Caco-2 (cell line): ENCODE measurements around the gene TBL1X. TPM values are rescaled to one million over a fixed set of nuclear protein-coding genes. Genes with fewer than 3 reads are reported as not detected.

ENCODE experiments used
- BruUV-seq: library from RNA; stranded (reverse); fragments of 400-500 nt; replicated peaks from 2 replicates; lab custom pipeline; 2021; lab: Mats Ljungman, UMichigan
- CTCF ChIA-PET: fragments of 300-600 bp; sonication (Branson Sonifier 250); formaldehyde crosslinking; loops from one replicate; lab custom pipeline; 2022; ENCODE audit warnings: antibody characterized with exemption; lab: Charles Lee
- POLR2A ChIA-PET: fragments of 300-600 bp; sonication (Branson Sonifier 250); formaldehyde crosslinking; loops from one replicate; lab custom pipeline; 2022; ENCODE audit warnings: antibody characterized with exemption; lab: Charles Lee
- DNase-seq, 2 experiments: peaks; one replicate each; pipeline versions ENCODE4 v3.0.0 to v3.0.0-alpha.2; 2020 to 2022
- H3K27me3 ChIP-seq: replicated peaks from 2 replicates; pipeline ENCODE4 v1.6.0; 2011; ENCODE audit warnings: low read length; ENCODE audit not compliant: control insufficient read depth, insufficient read depth
- H3K36me3 ChIP-seq: 2 replicates; pipeline ENCODE4 v1.5.1; 2011; ENCODE audit warnings: low read length; ENCODE audit not compliant: control insufficient read depth, insufficient read depth
- H3K4me1 ChIP-seq: fragments of 250-450 bp; sonication (Bioruptor Pico); 2 replicates; pipeline ENCODE4 v1.5.1; 2020; ENCODE audit warnings: mild to moderate bottlenecking
- H3K4me3 ChIP-seq: 2 replicates; pipeline ENCODE4 v1.5.1; 2011; ENCODE audit warnings: low read depth, mild to moderate bottlenecking, control low read depth, low read length
- H3K9me3 ChIP-seq: fragments of 250-450 bp; sonication (Bioruptor Pico); 2 replicates; pipeline ENCODE4 v1.5.1; 2020; ENCODE audit warnings: mild to moderate bottlenecking, moderate library complexity
- H3K27ac Mint-ChIP-seq: one replicate; pipeline ENCODE4 v1.8.0; 2022; ENCODE audit warnings: mixed read lengths; ENCODE audit not compliant: unreplicated experiment
- H3K27me3 Mint-ChIP-seq: one replicate; pipeline ENCODE4 v1.8.0; 2022; ENCODE audit warnings: mixed read lengths; ENCODE audit not compliant: insufficient read depth, unreplicated experiment
- H3K36me3 Mint-ChIP-seq: one replicate; pipeline ENCODE4 v1.8.0; 2022; ENCODE audit warnings: mild to moderate bottlenecking, mixed read lengths; ENCODE audit not compliant: insufficient read depth, unreplicated experiment
- H3K4me1 Mint-ChIP-seq: one replicate; pipeline ENCODE4 v1.8.0; 2022; ENCODE audit warnings: low read depth, mixed read lengths; ENCODE audit not compliant: unreplicated experiment
- H3K4me3 Mint-ChIP-seq: one replicate; pipeline ENCODE4 v1.8.0; 2022; ENCODE audit warnings: mild to moderate bottlenecking, moderate library complexity, mixed read lengths; ENCODE audit not compliant: unreplicated experiment
- H3K9me3 Mint-ChIP-seq: one replicate; pipeline ENCODE4 v1.8.0; 2022; ENCODE audit warnings: mixed read lengths; ENCODE audit not compliant: unreplicated experiment
- intact Hi-C: fragments of 100-400 bp; cut with micrococcal nuclease; formaldehyde crosslinking; loops from one replicate; pipeline ENCODE4 v1.10.0; 2022; ENCODE audit not compliant: unreplicated experiment
- total RNA-seq: library from RNA; stranded (reverse); gene quantifications from 2 replicates; pipeline ENCODE4 v1.2.3, GENCODE V29; 2022
- TF ChIP-seq, protein P1 (sequence below), 2 experiments: fragments of 200-600 bp in 1 of 2; IDR thresholded peaks; 1 replicate in 1 of 2; 2 replicates in 1 of 2; pipeline versions ENCODE4 v1.5.1 to v1.8.0; 2011 to 2022; ENCODE audit warnings: antibody characterized with exemption in 1 of 2, control low read depth in 1 of 2, inconsistent platforms in 1 of 2, low read depth in 1 of 2, low read length in 1 of 2, mild to moderate bottlenecking in 1 of 2, moderate library complexity in 1 of 2; ENCODE audit not compliant: insufficient read depth in 1 of 2, severe bottlenecking in 1 of 2, unreplicated experiment in 1 of 2

TBL1X gene
- total RNA-seq, 1 experiment from 2014 or later: 84.2 TPM

DNA sequence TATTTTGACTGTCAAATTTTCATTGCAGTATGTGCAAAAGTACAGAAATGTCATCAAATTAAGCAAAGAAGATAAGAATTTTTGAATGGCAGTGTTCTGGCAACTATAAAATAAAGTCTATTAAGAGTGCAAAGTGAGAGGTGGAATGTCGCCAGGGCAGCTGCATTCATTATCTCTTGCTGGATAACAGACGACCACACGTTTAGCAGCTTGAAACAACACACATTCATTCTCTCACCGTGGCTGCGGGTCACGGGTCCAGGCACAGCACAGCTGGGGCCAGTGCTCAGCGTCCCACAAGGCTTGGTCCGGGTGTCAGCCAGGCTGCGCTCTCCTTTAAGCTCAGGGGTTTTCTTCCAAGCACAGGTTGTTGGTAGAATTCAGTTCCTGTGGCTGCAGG is 186.9 kb downstream of the TBL1X start:
- intact Hi-C loops: no loop called here
- Mint-ChIP-seq H3K4me1 (no peaks in the 10 kb centered on the region), H3K27me3 (no peaks in the 10 kb centered on the region), H3K9me3 (no peaks in the 10 kb centered on the region), H3K36me3 (peaks cover 38% of the 10 kb centered on the region), H3K27ac (no peak overlapping the region), H3K4me3 (no peak overlapping the region)
- BruUV-seq: no TSS peak
- TF ChIP-seq, protein P1, sequence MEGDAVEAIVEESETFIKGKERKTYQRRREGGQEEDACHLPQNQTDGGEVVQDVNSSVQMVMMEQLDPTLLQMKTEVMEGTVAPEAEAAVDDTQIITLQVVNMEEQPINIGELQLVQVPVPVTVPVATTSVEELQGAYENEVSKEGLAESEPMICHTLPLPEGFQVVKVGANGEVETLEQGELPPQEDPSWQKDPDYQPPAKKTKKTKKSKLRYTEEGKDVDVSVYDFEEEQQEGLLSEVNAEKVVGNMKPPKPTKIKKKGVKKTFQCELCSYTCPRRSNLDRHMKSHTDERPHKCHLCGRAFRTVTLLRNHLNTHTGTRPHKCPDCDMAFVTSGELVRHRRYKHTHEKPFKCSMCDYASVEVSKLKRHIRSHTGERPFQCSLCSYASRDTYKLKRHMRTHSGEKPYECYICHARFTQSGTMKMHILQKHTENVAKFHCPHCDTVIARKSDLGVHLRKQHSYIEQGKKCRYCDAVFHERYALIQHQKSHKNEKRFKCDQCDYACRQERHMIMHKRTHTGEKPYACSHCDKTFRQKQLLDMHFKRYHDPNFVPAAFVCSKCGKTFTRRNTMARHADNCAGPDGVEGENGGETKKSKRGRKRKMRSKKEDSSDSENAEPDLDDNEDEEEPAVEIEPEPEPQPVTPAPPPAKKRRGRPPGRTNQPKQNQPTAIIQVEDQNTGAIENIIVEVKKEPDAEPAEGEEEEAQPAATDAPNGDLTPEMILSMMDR (IDR thresholded peaks at IDR 0.05; ENCODE audit: insufficient read depth in 1 of 2, low read depth in 1 of 2, low read length in 1 of 2, severe bottlenecking in 1 of 2, unreplicated experiment in 1 of 2): no peak
- peaks cover 2% of the 10 kb centered on the region; the same call in 1 of the 2 replicates for H3K36me3 ChIP-seq
- H3K4me3 ChIP-seq: no peak overlapping the region
- ChIA-PET CTCF (no interaction called here), POLR2A (no interaction called here)
- H3K9me3 ChIP-seq: no peaks in the 10 kb centered on the region
- no peaks in the 10 kb centered on the region for H3K27me3 ChIP-seq
- DNase-seq: no peak
- no peaks in the 10 kb centered on the region for H3K4me1 ChIP-seq

DNA sequence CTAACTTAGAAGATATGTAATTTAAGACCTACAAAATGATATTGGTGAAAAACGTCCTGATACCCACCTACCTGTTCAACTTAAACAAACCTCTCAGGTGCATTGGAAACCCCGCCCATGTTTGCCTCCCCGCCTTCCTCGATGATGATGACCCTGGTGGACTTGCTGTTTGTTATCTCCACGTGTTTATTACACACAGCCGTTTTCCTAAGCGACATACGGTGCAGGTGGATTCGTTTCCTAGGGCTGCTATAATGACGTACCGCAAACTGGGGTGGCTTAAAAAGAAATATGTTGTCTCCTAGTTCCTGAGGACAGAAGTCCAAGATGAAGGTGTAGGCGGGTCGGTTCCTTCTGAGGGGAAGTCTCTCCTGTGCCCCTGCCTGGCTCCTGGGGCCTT is 190.1 kb downstream of the TBL1X start:
- no peaks in the 10 kb centered on the region for H3K9me3 ChIP-seq
- no peak overlapping the region for H3K4me3 ChIP-seq
- POLR2A ChIA-PET: no interaction called here
- DNase-seq: no peak
- Mint-ChIP-seq H3K9me3 (no peaks in the 10 kb centered on the region), H3K36me3 (peaks cover 50% of the 10 kb centered on the region), H3K4me3 (no peak overlapping the region), H3K4me1 (peaks cover 5% of the 10 kb centered on the region), H3K27me3 (no peaks in the 10 kb centered on the region), H3K27ac (no peak overlapping the region)
- CTCF ChIA-PET: no interaction called here
- no peaks in the 10 kb centered on the region for H3K4me1 ChIP-seq
- peaks cover 2% of the 10 kb centered on the region; the same call in 1 of the 2 replicates for H3K36me3 ChIP-seq
- H3K27me3 ChIP-seq: no peaks in the 10 kb centered on the region
- TF ChIP-seq, protein P1 (IDR thresholded peaks at IDR 0.05; ENCODE audit: insufficient read depth in 1 of 2, low read depth in 1 of 2, low read length in 1 of 2, severe bottlenecking in 1 of 2, unreplicated experiment in 1 of 2): no peak
- no TSS peak for BruUV-seq
- intact Hi-C loops: no loop called here

DNA sequence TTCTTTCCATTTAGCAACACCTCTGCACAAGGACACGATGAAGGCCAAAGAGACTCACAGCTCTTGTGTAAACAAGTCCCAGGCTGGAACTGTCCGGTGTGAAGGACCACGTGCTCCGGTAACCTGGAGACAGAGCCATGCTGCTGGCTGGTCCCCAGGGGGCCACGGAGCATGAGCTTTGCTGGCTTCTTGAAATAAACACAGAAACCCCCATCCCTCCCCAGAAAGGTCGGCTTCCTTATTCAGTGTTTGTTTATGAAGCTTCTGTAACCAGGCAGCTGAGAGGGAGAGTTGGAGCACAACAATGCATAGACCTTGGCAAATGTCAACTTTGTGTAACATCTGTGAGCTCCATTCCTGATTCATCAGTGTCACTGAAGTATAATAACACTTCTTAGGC is 191.4 kb downstream of the TBL1X start:
- H3K4me1 Mint-ChIP-seq: peaks cover 5% of the 10 kb centered on the region
- peaks cover 41% of the 10 kb centered on the region for H3K36me3 Mint-ChIP-seq
- POLR2A ChIA-PET: no interaction called here
- H3K27me3 ChIP-seq: no peaks in the 10 kb centered on the region
- no peak overlapping the region for H3K27ac Mint-ChIP-seq
- TF ChIP-seq, protein P1 (IDR thresholded peaks at IDR 0.05; ENCODE audit: insufficient read depth in 1 of 2, low read depth in 1 of 2, low read length in 1 of 2, severe bottlenecking in 1 of 2, unreplicated experiment in 1 of 2): no peak
- no TSS peak for BruUV-seq
- H3K9me3 Mint-ChIP-seq: no peaks in the 10 kb centered on the region
- no peaks in the 10 kb centered on the region for H3K4me1 ChIP-seq
- no peak overlapping the region for H3K4me3 Mint-ChIP-seq
- intact Hi-C loops: no loop called here
- H3K4me3 ChIP-seq: no peak overlapping the region
- H3K36me3 ChIP-seq: peaks cover 2% of the 10 kb centered on the region; the same call in 1 of the 2 replicates
- no peaks in the 10 kb centered on the region for H3K9me3 ChIP-seq
- no peak for DNase-seq
- CTCF ChIA-PET: interaction anchor here (0.6 kb wide), 1 partner anchor 66 kb away, joined by 3 read pairs; no protein-coding TSS in a partner anchor
- no peaks in the 10 kb centered on the region for H3K27me3 Mint-ChIP-seq
